Lung (tissue), 12 donors: ENCODE results near the gene OPCML. TPM values are rescaled to one million over a fixed set of nuclear protein-coding genes. Genes with fewer than 3 reads are reported as not detected.

Experiments used
- ATAC-seq: fragments of 200-7000 bp; cut with Tn5 transposase; one replicate; pipeline ENCODE4 v1.9.1; 2020; ENCODE audit warnings: moderate number of reproducible peaks; ENCODE audit not compliant: insufficient read depth, low FRiP score
- DNase-seq, 3 donors: peaks; one replicate each; pipeline ENCODE4 v3.0.0-alpha.2; 2013 to 2017
- H3K27ac ChIP-seq, 2 donors: one replicate each; pipeline ENCODE4 v1.5.1; 2013; ENCODE audit warnings: mild to moderate bottlenecking in 2 of 2, moderate library complexity in 2 of 2, control low read depth in 1 of 2, inconsistent platforms in 1 of 2, low read depth in 1 of 2, low read length in 1 of 2
- H3K27me3 ChIP-seq, 3 donors: one replicate each; pipeline ENCODE4 v1.5.1; 2013; ENCODE audit warnings: low read length in 2 of 3; ENCODE audit not compliant: control insufficient read depth in 3 of 3, insufficient read depth in 3 of 3
- H3K36me3 ChIP-seq, 4 donors: one replicate each; pipeline ENCODE4 v1.5.1; 2013; ENCODE audit warnings: low read length in 4 of 4, mild to moderate bottlenecking in 1 of 4, moderate library complexity in 1 of 4; ENCODE audit not compliant: control insufficient read depth in 4 of 4, insufficient read depth in 4 of 4
- H3K4me1 ChIP-seq, 5 donors: one replicate each; pipeline ENCODE4 v1.5.1; 2013; ENCODE audit warnings: low read length in 5 of 5, mild to moderate bottlenecking in 2 of 5, moderate library complexity in 1 of 5; ENCODE audit not compliant: control insufficient read depth in 5 of 5, insufficient read depth in 5 of 5
- H3K4me3 ChIP-seq: one replicate; pipeline ENCODE4 v1.5.1; 2013; ENCODE audit warnings: mild to moderate bottlenecking, control low read depth, moderate library complexity
- H3K9ac ChIP-seq, 2 donors: one replicate each; pipeline ENCODE4 v1.5.1; 2013; ENCODE audit warnings: low read length in 2 of 2, control low read depth in 1 of 2; ENCODE audit not compliant: insufficient read depth in 1 of 2
- H3K9me3 ChIP-seq, 4 donors: one replicate each; pipeline ENCODE4 v1.5.1; 2013; ENCODE audit warnings: low read length in 3 of 4, mild to moderate bottlenecking in 1 of 4, moderate library complexity in 1 of 4; ENCODE audit not compliant: control insufficient read depth in 4 of 4, insufficient read depth in 3 of 4
- WGBS, 2 donors: extraction: QIAGEN DNeasy Blood & Tissue Kit; methylation state at CpG; one replicate each; pipeline ENCODE4 v1.1.7; 2013; 5-methylcytosine and 5-hydroxymethylcytosine counted together
- polyA plus RNA-seq, 2 donors: library from polyadenylated mRNA; stranded (reverse); fragments of 200-250 nt; gene quantifications; one replicate each; pipeline ENCODE4 v1.2.1, GENCODE V29; 2013
- total RNA-seq, 2 donors: library from RNA; depleted of rRNA in 1 of 2; stranded (reverse); fragments of >200 nt in 1 of 2; gene quantifications; one replicate each; pipeline ENCODE4 v1.2.1, GENCODE V29; 2014 to 2021
- TF ChIP-seq, protein P1 (sequence below): IDR thresholded peaks from 2 replicates; pipeline ENCODE4 v1.5.1; 2012; ENCODE audit warnings: mild to moderate bottlenecking; ENCODE audit errors: control extremely low read depth, extremely low read depth
- donor health status: control.
- donor health status: control.
- donor health status: Bipolar disorder and iron deficiency.
- donor health status: healthy.
- donor health status: DM: yes; HTN: yes; CAD: no.

OPCML gene
- total and polyA plus RNA-seq, 4 donors, result 0.49 to 0.74 TPM; not detected in 2

DNA sequence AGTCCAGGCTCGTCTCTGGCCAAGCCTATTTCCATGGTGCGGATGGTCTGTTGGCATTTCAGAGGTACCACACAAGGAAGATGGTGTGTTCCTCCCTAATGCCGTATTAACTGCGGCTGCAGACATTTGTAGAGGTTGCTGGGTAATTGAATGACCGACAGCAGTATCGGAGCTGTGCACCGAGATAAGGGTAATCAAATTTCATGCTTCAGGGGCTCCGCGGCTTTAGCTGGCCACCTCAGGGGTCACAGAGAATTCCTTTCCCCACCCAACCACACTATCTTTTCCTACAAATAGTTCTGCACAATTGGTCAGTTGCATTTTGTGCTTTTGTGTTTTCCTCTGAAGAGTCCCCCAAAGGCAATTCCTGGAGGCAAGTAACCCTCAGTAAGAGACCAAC, 297.4 kb downstream of the OPCML start:
- H3K4me1 ChIP-seq, result no peaks in the 10 kb centered on the region
- TF ChIP-seq, protein P1, sequence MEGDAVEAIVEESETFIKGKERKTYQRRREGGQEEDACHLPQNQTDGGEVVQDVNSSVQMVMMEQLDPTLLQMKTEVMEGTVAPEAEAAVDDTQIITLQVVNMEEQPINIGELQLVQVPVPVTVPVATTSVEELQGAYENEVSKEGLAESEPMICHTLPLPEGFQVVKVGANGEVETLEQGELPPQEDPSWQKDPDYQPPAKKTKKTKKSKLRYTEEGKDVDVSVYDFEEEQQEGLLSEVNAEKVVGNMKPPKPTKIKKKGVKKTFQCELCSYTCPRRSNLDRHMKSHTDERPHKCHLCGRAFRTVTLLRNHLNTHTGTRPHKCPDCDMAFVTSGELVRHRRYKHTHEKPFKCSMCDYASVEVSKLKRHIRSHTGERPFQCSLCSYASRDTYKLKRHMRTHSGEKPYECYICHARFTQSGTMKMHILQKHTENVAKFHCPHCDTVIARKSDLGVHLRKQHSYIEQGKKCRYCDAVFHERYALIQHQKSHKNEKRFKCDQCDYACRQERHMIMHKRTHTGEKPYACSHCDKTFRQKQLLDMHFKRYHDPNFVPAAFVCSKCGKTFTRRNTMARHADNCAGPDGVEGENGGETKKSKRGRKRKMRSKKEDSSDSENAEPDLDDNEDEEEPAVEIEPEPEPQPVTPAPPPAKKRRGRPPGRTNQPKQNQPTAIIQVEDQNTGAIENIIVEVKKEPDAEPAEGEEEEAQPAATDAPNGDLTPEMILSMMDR, result no peak
- WGBS, 2 donors, result 64 to 66% methylated on average over 9 of the region's 9 CpGs
- DNase-seq (no peak), ATAC-seq (no peak)
- H3K36me3 ChIP-seq, result no peaks in the 10 kb centered on the region
- H3K27ac ChIP-seq, result no peak overlapping the region
- peaks cover 0 to 10% (median 8%) of the 10 kb centered on the region in 3 donors for H3K27me3 ChIP-seq
- peaks cover 0 to 5% (median 2%) of the 10 kb centered on the region in 4 donors for H3K9me3 ChIP-seq
- no peak overlapping the region for H3K9ac ChIP-seq
- no peak overlapping the region for H3K4me3 ChIP-seq

DNA sequence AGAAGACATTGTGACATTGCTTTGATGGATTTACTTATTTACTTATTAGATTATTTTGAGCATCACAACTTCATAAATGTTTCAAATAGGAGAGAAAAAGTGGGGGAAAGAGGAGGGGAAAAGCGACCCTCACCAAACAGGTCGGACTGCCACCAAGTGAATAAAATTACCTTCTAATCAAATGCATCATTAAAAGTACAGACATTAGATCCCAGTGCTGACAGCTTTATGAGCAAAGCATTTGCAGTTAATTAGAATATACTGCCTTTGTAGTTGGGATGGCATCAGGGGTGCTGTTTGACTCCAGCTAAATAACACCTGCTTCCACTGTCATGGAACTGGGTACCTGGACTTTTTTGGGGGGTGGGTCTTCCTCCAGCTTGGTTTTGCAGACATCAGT, 299.6 kb downstream of the OPCML start:
- Histone ChIP-seq H3K27me3 (peaks cover 2 to 18% (median 14%) of the 10 kb centered on the region in 3 donors), H3K9ac (no peak overlapping the region), H3K4me1 (no peaks in the 10 kb centered on the region), H3K4me3 (no peak overlapping the region), H3K27ac (no peak overlapping the region), H3K9me3 (peaks cover 0 to 7% (median 2%) of the 10 kb centered on the region in 4 donors), H3K36me3 (no peaks in the 10 kb centered on the region)
- TF ChIP-seq, protein P1, result no peak
- no peak for ATAC-seq
- WGBS, 2 donors, result 75 to 88% methylated on average over 2 of the region's 2 CpGs
- no peak for DNase-seq

DNA sequence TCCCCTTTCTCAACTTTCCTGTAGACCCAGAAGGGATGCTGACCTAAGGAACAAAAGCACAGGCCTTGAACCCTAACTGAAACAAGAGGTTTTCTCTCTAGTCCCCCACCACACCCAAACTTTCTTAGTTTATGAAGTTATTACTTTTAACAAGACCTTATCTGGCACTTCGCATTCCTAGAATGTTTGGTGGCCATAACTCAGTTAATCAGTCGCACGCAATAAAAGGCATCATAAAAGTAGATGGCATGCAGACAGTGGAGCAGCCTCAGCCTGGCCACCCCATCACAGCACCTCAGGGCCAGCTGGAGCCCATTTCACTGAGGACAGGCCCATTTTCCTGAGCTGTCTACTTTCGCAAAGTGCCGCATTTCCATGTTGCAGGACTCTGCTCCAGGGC, 301.9 kb downstream of the OPCML start:
- whole genome bisulfite sequencing, 2 donors, result 73 to 87% methylated on average over 5 of the region's 5 CpGs
- ATAC-seq (no peak), DNase-seq (peak in 1 of 3 donors; percentile 23)
- TF ChIP-seq, protein P1, result no peak
- no peak overlapping the region for H3K4me3 ChIP-seq
- no peaks in the 10 kb centered on the region for H3K36me3 ChIP-seq
- H3K27ac ChIP-seq, result no peak overlapping the region
- peaks cover 4 to 18% (median 14%) of the 10 kb centered on the region in 3 donors for H3K27me3 ChIP-seq
- no peaks in the 10 kb centered on the region for H3K4me1 ChIP-seq
- no peak overlapping the region for H3K9ac ChIP-seq
- peaks cover 0 to 7% (median 2%) of the 10 kb centered on the region in 4 donors for H3K9me3 ChIP-seq
